Prostate gland (tissue), 2 donors: ENCODE results near the gene LMAN2. TPM values are rescaled to one million over a fixed set of nuclear protein-coding genes. Genes with fewer than 3 reads are reported as not detected.

Source experiments
- DNase-seq: peaks from one replicate; pipeline ENCODE4 v3.0.0-alpha.2; 2019; ENCODE audit warnings: low spot score
- H3K27ac ChIP-seq, 2 donors: fragments of 200-600 bp; sonication (generic); 2 replicates each; pipeline ENCODE4 v1.5.1; 2017 to 2019
- H3K27me3 ChIP-seq: fragments of 200-600 bp; sonication (generic); replicated peaks from 2 replicates; pipeline ENCODE4 v1.5.1; 2019; ENCODE audit not compliant: insufficient read depth
- H3K36me3 ChIP-seq, 2 donors: fragments of 200-600 bp; sonication (generic); 1 replicate in 1 of 2; 2 replicates in 1 of 2; pipeline versions ENCODE4 v1.5.1 to v1.8.1; 2017 to 2019
- H3K4me1 ChIP-seq: fragments of 200-600 bp; sonication (generic); replicated peaks from 2 replicates; pipeline ENCODE4 v1.5.1; 2019
- H3K4me3 ChIP-seq, 2 donors: fragments of 200-600 bp; sonication (generic); 2 replicates each; pipeline ENCODE4 v1.5.1; 2017 to 2019
- H3K9me3 ChIP-seq: fragments of 200-600 bp; sonication (generic); 2 replicates; pipeline ENCODE4 v1.5.1; 2017
- CTCF ChIP-seq, 4 experiments: fragments of 200-600 bp in 2 of 4; fragments of 450-650 bp in 2 of 4; sonication (generic) in 2 of 4; IDR thresholded peaks; 1 replicate in 3 of 4; 2 replicates in 1 of 4; pipeline ENCODE4 v1.5.1; 2016 to 2019; ENCODE audit warnings: antibody characterized with exemption in 4 of 4, mild to moderate bottlenecking in 2 of 4, moderate library complexity in 2 of 4
- POLR2A ChIP-seq: fragments of 450-650 bp; IDR thresholded peaks from one replicate; pipeline ENCODE4 v1.6.1; 2016; ENCODE audit warnings: antibody characterized with exemption, mild to moderate bottlenecking
- POLR2AphosphoS5 ChIP-seq: sonication (generic); formaldehyde crosslinking; IDR thresholded peaks from one replicate; pipeline ENCODE4 v1.6.1; 2017; ENCODE audit warnings: antibody characterized with exemption
- WGBS: methylation state at CpG from one replicate; pipeline ENCODE4 v1.1.5; 2018; 5-methylcytosine and 5-hydroxymethylcytosine counted together
- intact Hi-C: fragments of 100-400 bp; cut with DNase I; formaldehyde crosslinking; loops from one replicate; pipeline ENCODE4 v1.14.2; 2022
- total RNA-seq, 2 donors: library from RNA; depleted of rRNA; stranded (reverse); fragments of >200 nt; gene quantifications; one replicate each; pipeline ENCODE4 v1.1.0, GENCODE V29; 2016

The LMAN2 gene
- total RNA-seq, 2 donors from 2014 or later = 350 to 369 TPM

DNA sequence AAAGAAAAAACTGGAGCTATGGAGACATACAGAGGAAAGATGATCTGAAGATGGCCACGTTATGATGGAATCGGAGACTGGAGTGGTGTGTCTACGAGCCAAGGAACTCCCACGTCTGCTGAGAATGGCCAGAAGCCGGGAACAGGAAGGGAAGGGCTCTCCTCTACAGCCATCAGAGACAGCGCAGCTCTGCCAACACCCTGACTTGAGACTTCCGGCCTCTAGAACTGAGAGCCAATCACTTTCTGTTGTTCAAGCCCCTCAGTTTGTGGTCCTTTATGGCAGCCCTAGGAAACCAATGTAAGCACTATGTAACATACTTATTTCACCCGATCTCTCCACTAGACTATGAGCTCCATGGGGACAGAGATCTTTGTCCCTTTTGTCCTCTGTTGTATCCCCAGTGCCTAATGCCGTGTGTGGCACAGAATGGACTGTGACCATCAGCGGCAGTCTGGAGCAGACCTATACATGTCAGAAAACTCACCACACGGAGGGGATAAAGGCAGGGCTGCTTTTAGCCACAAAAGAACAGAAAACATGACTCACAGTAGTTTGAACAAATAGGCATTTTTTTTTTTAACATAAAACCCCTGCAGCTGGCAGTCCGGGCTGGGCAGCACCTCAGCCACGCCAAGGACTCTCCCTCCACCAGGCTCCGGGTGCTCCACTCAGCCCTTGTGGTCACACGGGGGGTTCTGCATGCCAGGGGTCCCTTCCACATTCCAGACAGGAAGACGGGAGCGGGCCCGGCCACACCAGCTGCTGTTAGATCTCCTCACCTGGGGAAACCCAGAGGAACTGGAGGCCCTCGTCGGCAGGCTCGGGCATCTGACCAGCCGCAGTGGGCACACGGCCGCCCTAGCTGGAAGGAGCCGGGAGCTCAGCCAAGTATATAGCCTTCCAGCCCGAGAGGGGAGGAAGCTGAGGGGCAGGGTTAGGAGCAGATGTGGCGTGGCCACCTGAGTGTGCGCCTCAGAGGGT, 23.6 kb downstream of the LMAN2 start:
- DNase-seq = no peak
- no peak overlapping the region for H3K27ac ChIP-seq
- no peaks in the 10 kb centered on the region for H3K27me3 ChIP-seq
- H3K4me1 ChIP-seq = no peaks in the 10 kb centered on the region
- no peak for TF ChIP-seq POLR2AphosphoS5
- H3K4me3 ChIP-seq = no peak overlapping the region
- H3K36me3 ChIP-seq = peaks cover 0 to 9% of the 10 kb centered on the region in 2 donors
- intact Hi-C loops = no loop called here
- no peaks in the 10 kb centered on the region for H3K9me3 ChIP-seq
- 80% methylated on average over 28 of the region's 28 CpGs for whole genome bisulfite sequencing

DNA sequence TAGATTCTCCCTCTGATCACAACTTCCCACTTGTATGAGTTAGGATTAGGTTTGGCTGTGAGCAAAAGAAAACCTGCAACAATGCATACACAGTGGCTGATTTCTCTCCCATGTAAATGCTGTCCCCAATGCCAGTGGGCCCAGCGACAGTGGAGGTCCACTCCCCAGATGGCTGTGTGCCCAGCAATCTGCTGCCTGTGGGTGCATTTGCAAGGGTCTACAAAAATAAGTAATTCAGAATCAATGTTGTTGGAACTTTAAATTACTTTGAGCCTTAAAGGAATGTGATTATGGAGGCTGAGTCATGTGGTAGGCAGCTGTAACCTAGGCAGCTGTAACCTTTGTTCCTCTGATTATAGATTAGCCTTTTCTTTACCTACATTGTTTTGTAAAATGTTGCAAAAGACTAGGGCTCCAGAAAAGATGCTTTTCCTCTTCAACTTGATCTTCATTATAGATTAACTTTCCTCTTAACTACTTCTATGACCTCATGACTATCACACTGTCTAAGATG, 25.5 kb downstream of the LMAN2 start:
- Histone ChIP-seq H3K27ac (no peak overlapping the region), H3K4me1 (no peaks in the 10 kb centered on the region), H3K4me3 (no peak overlapping the region), H3K36me3 (no peaks in the 10 kb centered on the region), H3K9me3 (no peaks in the 10 kb centered on the region), H3K27me3 (no peaks in the 10 kb centered on the region)
- 63% methylated on average over 1 of the region's 1 CpG for WGBS
- DNase-seq = no peak
- intact Hi-C loops = no loop called here
- TF ChIP-seq POLR2A (no peak), POLR2AphosphoS5 (no peak), CTCF (IDR thresholded peaks at IDR 0.05) (no peak)

DNA sequence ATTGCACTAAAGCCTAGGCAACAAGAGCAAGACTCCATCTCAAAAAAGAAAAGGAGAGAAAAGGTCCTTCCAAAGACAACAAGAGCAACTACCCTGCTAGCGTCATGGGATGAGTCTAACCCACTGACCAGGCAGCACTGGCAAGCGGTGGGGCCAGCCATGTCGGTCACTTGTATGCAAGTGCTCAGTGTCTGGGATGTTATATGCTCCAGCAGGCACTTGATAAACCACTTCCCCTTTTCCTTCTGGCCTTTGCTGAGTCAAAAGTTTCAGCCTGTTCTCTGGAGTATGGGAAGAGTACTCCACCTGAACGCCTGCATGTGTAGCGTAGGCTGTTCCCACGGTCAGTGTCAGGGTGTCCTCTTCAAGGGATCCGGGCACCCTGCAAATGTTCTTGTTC, 30.6 kb downstream of the LMAN2 start:
- Histone ChIP-seq H3K27me3 (no peaks in the 10 kb centered on the region), H3K27ac (no peak overlapping the region), H3K4me3 (no peak overlapping the region), H3K4me1 (no peaks in the 10 kb centered on the region), H3K9me3 (no peaks in the 10 kb centered on the region), H3K36me3 (no peaks in the 10 kb centered on the region)
- no peak for TF ChIP-seq POLR2AphosphoS5
- no peak for TF ChIP-seq CTCF (IDR thresholded peaks at IDR 0.05)
- no peak for TF ChIP-seq POLR2A
- no peak for DNase-seq
- intact Hi-C loops = no loop called here
- 86% methylated on average over 7 of the region's 7 CpGs for WGBS

DNA sequence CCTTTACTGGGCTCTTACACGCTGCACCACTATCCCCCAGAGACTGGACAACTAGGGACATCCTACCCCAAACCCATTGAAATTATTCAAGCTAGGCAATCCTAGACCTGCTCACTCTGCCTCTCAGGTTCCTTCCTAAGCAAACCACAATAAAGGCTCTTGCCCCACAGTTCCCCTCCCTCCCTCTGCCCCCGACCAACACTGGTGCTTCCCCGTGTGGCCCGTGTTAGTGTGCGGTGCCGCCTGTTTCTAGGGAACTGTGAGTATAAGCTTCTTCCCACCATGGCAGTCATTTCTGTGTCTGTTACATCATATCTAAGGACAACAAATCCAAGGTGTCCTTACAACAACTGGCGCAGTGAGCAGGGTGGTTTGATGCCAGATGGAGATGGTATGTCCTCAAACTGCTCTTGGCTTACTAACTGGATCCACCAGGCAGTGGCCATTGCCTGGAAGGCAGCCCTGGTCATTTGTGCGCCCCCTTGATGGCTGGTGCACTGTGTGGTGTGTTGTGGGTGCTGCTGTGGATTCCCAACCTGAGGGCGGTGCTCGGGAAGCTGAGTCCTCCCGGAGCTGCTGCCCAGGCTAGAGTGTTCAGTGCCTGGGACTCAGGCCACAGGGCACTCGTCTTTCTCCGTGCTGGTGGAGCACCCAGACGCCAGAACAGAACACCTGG, 31.4 kb downstream of the LMAN2 start:
- no peak overlapping the region for H3K27ac ChIP-seq
- TF ChIP-seq POLR2A (no peak), CTCF (IDR thresholded peaks at IDR 0.05) (no peak), POLR2AphosphoS5 (no peak)
- no peaks in the 10 kb centered on the region for H3K27me3 ChIP-seq
- H3K4me3 ChIP-seq = no peak overlapping the region
- intact Hi-C loops = loop anchor here (2.0 to 5.0 kb wide), 2 partner anchors 63 to 137 kb away; no protein-coding TSS in a partner anchor
- H3K4me1 ChIP-seq = no peaks in the 10 kb centered on the region
- DNase-seq = no peak
- no peaks in the 10 kb centered on the region for H3K36me3 ChIP-seq
- H3K9me3 ChIP-seq = no peaks in the 10 kb centered on the region
- 90% methylated on average over 10 of the region's 14 CpGs for WGBS

DNA sequence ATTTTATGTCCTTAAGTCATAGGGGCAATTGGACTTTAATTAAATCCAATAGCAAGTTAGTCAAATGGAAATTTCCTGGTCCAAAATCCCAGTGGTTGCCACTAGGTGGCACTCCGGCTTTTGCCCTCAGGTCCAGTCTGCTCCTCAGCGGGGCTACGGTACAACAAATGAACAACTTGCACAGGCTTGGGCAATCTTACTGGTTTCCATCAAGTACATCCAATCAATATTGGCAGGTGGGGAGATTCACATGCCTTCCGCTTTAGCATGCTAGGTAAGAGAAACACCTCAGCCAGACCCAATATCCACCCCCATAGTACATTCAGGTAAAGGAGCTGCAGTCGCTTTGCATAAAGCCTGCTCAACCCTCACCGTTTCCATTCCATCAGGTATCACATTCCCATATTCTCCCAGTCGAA, 33.5 kb downstream of the LMAN2 start:
- H3K9me3 ChIP-seq = no peaks in the 10 kb centered on the region
- TF ChIP-seq POLR2A (no peak), POLR2AphosphoS5 (peak; percentile 52), CTCF (IDR thresholded peaks at IDR 0.05) (peak; percentile 71 to 91 (median 81))
- H3K4me1 ChIP-seq = no peaks in the 10 kb centered on the region
- intact Hi-C loops = loop anchor here (2.0 to 5.0 kb wide), 2 partner anchors 65 to 139 kb away; no protein-coding TSS in a partner anchor
- no peak overlapping the region for H3K4me3 ChIP-seq
- H3K36me3 ChIP-seq = no peaks in the 10 kb centered on the region
- peak; percentile 80 for DNase-seq
- 27% methylated on average over 7 of the region's 7 CpGs for WGBS
- no peak overlapping the region for H3K27ac ChIP-seq
- no peaks in the 10 kb centered on the region for H3K27me3 ChIP-seq
